ENCODE results near the gene LMO2.
"Not testable (repeated sequence)": the region's sequence is repeated elsewhere in the genome, so short reads cannot be mapped to it uniquely, and the experiment has no call there.

LMO2 gene

DNA sequence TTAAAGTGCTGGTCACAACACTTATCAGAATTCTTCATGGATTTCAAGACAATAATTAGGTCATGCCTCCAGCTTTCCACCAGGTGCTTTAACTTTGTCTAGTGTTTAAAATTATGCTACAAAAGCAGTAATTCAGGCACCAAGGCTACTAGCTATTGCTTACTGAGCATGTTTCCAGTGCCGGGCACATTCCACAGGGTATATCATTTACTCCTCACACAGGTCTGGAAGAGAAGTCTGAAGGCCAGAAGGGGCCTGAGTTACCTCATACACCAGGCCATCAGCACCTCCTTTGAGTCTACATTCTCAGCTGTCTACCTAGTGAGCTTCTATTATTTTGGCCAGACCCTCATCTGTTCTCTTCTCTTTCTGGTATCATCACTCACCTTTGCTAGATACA, 41.7 kb upstream of the LMO2 start:
- DNase-seq (ENCODE audit: low read depth) = no peak
- TF ChIP-seq, protein P1, sequence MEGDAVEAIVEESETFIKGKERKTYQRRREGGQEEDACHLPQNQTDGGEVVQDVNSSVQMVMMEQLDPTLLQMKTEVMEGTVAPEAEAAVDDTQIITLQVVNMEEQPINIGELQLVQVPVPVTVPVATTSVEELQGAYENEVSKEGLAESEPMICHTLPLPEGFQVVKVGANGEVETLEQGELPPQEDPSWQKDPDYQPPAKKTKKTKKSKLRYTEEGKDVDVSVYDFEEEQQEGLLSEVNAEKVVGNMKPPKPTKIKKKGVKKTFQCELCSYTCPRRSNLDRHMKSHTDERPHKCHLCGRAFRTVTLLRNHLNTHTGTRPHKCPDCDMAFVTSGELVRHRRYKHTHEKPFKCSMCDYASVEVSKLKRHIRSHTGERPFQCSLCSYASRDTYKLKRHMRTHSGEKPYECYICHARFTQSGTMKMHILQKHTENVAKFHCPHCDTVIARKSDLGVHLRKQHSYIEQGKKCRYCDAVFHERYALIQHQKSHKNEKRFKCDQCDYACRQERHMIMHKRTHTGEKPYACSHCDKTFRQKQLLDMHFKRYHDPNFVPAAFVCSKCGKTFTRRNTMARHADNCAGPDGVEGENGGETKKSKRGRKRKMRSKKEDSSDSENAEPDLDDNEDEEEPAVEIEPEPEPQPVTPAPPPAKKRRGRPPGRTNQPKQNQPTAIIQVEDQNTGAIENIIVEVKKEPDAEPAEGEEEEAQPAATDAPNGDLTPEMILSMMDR (conservative IDR thresholded peaks at IDR 0.05; ENCODE audit: control insufficient read depth, insufficient read depth, low read depth, low read length) = no peak
- no peak overlapping the region for H3K4me3 ChIP-seq (ENCODE audit: control insufficient read depth, low read depth, low read length)

GRCh38 chr11:33932721-33933120, 40.8 kb upstream of the LMO2 start:
- DNase-seq (ENCODE audit: low read depth) = no peak
- no peak overlapping the region for H3K4me3 ChIP-seq (ENCODE audit: control insufficient read depth, low read depth, low read length)
- TF ChIP-seq, protein P1 (conservative IDR thresholded peaks at IDR 0.05; ENCODE audit: control insufficient read depth, insufficient read depth, low read depth, low read length) = no peak

DNA sequence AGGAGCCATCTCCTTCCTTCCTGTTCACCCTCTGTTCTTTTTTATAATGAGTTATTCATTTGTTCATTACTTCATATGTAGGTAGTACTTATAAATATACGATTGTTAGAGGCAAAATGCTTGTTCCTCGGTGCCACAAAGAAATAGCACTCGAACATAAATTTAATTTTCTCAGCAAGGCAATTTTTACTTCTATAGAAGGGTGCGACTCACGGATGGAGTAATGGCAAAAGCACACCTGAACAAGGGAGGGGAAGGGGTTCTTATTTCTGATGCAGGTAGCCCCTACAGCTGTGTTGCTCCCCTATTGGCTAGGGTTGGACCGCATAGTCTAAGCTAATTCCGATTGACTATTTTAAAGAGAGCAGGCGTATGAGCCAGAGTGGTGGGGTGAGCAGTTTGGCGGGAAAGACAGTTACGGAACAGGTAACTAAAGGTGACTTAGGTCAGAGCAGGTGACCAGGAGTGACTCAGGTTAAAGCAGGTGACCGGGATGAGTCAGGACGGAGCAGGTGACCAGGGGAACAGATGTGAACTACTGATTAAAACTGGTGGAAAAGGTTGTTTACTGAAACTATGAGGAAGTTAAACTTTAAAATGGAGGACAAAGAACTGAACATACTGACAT, 40.0 kb upstream of the LMO2 start:
- not testable (repeated sequence) for H3K4me3 ChIP-seq (ENCODE audit: control insufficient read depth, low read depth, low read length); DNase-seq (ENCODE audit: low read depth)

GRCh38 chr11:33931067-33931466, 39.2 kb upstream of the LMO2 start:
- DNase-seq (ENCODE audit: low read depth) = no peak
- no peak overlapping the region for H3K4me3 ChIP-seq (ENCODE audit: control insufficient read depth, low read depth, low read length)
- TF ChIP-seq, protein P1 (conservative IDR thresholded peaks at IDR 0.05; ENCODE audit: control insufficient read depth, insufficient read depth, low read depth, low read length) = no peak

- no peak overlapping the region for H3K4me3 ChIP-seq (ENCODE audit: control insufficient read depth, low read depth, low read length)
- DNase-seq (ENCODE audit: low read depth) = peak; percentile 71
- TF ChIP-seq, protein P1 (conservative IDR thresholded peaks at IDR 0.05; ENCODE audit: control insufficient read depth, insufficient read depth, low read depth, low read length) = no peak
These were observed 38.6 kb upstream of the LMO2 start for GRCh38 chr11:33930317-33931021.

DNA sequence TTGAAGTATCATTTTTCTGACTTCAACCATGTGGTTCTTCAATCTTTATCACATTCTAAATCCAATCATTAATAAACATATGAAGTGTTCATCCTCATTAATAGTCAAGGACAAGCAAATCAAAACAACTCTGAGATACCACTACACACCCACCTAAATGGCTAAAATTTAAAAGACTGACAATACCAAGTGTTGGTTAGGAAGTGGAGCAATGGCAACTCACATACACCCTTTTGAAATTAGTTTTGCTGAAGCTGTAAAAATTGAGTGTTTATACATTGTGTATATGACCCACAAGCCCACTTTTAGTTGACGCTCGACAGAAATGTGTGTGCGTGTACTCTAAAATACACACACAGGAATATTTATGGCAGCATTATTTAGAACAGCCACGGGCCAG, 36.7 kb upstream of the LMO2 start:
- TF ChIP-seq, protein P1 (conservative IDR thresholded peaks at IDR 0.05; ENCODE audit: control insufficient read depth, insufficient read depth, low read depth, low read length) = no peak
- H3K4me3 ChIP-seq (ENCODE audit: control insufficient read depth, low read depth, low read length) = no peak overlapping the region
- DNase-seq (ENCODE audit: low read depth) = no peak

- TF ChIP-seq, protein P1 (conservative IDR thresholded peaks at IDR 0.05; ENCODE audit: control insufficient read depth, insufficient read depth, low read depth, low read length) = no peak
- DNase-seq (ENCODE audit: low read depth) = no peak
- H3K4me3 ChIP-seq (ENCODE audit: control insufficient read depth, low read depth, low read length) = no peak overlapping the region
These were observed 35.0 kb upstream of the LMO2 start for GRCh38 chr11:33926671-33927552.

Measured in fibroblast of mammary gland (primary cell).